ENCODE data around the gene PLA2G4A.

PLA2G4A gene

GRCh38 chr1:186943891-186944686 is 115.3 kb downstream of the PLA2G4A start:
- ChIA-PET POLR2A (no interaction called here), CTCF (no interaction called here)
- no peak overlapping the region for H3K4me3 ChIP-seq (ENCODE audit: low read depth, low read length)
- no peak for DNase-seq (ENCODE audit: low read depth, low spot score)
- TF ChIP-seq CTCF (IDR thresholded peaks at IDR 0.05; ENCODE audit: insufficient read depth, low read length, missing control alignments): no peak

GRCh38 chr1:186945146-186945545 is 116.4 kb downstream of the PLA2G4A start:
- no peak for DNase-seq (ENCODE audit: low read depth, low spot score)
- ChIA-PET POLR2A (no interaction called here), CTCF (no interaction called here)
- TF ChIP-seq CTCF (IDR thresholded peaks at IDR 0.05; ENCODE audit: insufficient read depth, low read length, missing control alignments): no peak
- H3K4me3 ChIP-seq (ENCODE audit: low read depth, low read length): no peak overlapping the region

- ChIA-PET CTCF (interaction anchor here (0.6 kb wide), 1 partner anchor 216 kb away, joined by 3 read pairs; no protein-coding TSS in a partner anchor), POLR2A (no interaction called here)
- H3K4me3 ChIP-seq (ENCODE audit: low read depth, low read length): no peak overlapping the region
- no peak for DNase-seq (ENCODE audit: low read depth, low spot score)
- no peak for TF ChIP-seq CTCF (IDR thresholded peaks at IDR 0.05; ENCODE audit: insufficient read depth, low read length, missing control alignments)
Observed at GRCh38 chr1:186948535-186948934, 119.8 kb downstream of the PLA2G4A start.

GRCh38 chr1:186949173-186949572 is 120.4 kb downstream of the PLA2G4A start:
- DNase-seq (ENCODE audit: low read depth, low spot score): no peak
- ChIA-PET CTCF (interaction anchor here (0.6 kb wide), 1 partner anchor 216 kb away, joined by 3 read pairs; no protein-coding TSS in a partner anchor), POLR2A (no interaction called here)
- H3K4me3 ChIP-seq (ENCODE audit: low read depth, low read length): no peak overlapping the region
- no peak for TF ChIP-seq CTCF (IDR thresholded peaks at IDR 0.05; ENCODE audit: insufficient read depth, low read length, missing control alignments)

- H3K4me3 ChIP-seq (ENCODE audit: low read depth, low read length): no peak overlapping the region
- ChIA-PET CTCF (interaction anchor here (1.5 kb wide), 1 partner anchor 36 kb away, joined by 3 read pairs; no protein-coding TSS in a partner anchor), POLR2A (no interaction called here)
- TF ChIP-seq CTCF (IDR thresholded peaks at IDR 0.05; ENCODE audit: insufficient read depth, low read length, missing control alignments): no peak
- no peak for DNase-seq (ENCODE audit: low read depth, low spot score)
Observed at GRCh38 chr1:186950547-186950946, 121.8 kb downstream of the PLA2G4A start.

- POLR2A ChIA-PET: no interaction called here
- no peak for DNase-seq (ENCODE audit: low read depth, low spot score)
- CTCF ChIA-PET: no interaction called here
- no peak for TF ChIP-seq CTCF (IDR thresholded peaks at IDR 0.05; ENCODE audit: insufficient read depth, low read length, missing control alignments)
- no peak overlapping the region for H3K4me3 ChIP-seq (ENCODE audit: low read depth, low read length)
Observed at GRCh38 chr1:186953876-186954275, 125.1 kb downstream of the PLA2G4A start.
